GM21737 (cell line): Measurements from ENCODE around the gene GAB2.
"Not testable (repeated sequence)": the region's sequence is repeated elsewhere in the genome, so short reads cannot be mapped to it uniquely, and the experiment has no call there.

Experiments
- ATAC-seq: cut with Tn5 transposase; IDR thresholded peaks from one replicate; pipeline ENCODE4 v1.9.1; 2021; ENCODE audit warnings: mild to moderate bottlenecking, moderate library complexity; ENCODE audit not compliant: unreplicated experiment

Gene GAB2

DNA sequence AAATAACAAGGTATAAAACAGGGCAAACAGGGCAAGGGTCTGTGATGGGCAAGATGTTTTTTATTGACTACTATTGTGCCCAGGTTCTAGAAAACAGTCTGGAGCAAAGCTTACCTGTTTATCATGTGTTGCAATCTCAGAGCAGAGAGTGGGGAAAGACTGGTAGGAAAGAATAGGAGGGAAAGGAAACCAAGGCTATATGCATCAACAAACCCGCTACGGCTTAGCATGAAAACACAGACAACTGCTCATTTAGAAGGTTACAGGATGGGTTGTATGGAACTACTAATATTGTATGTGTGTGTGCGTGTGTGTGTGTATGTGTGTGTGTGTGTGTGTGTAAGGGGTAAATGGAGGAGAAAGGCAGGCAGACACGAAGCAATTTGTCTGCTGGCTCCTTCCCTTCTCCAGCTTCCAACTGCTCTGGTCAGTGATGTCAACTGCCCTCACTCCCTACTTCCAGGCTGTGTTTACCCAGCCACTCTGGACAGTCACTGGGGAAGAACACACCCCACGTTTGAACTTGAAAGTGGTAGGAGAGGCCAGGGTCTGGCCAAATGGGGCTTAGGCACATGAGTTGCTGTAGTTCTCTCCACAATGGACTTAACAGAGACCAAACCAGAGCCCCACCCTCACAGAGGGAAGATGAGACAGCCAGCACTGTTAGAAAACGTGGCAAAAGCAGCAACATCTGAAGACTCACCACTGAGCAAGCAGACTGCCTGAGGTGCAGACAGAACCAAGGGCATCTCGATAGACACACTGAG, 47.0 kb downstream of the GAB2 start:
- ATAC-seq = no peak

DNA sequence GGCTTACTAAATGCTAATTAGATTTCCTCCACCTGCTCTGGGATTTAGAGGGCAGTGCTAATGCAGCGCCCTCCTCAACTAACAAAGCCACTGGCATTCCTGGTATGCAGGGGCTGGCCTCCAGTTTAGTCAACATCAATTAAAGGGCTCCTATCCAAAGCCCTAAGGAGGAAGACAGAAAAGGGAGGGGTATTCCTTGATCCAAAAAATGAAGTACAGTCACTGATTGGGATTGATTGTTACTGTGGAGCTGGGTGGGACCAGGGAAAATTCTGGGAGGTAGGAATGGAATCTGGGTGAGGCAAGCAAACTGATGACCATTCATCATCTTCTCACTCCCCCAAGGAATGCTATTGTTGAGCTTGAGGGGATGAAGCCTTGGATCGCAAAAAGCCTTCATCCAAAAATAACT, 52.2 kb downstream of the GAB2 start:
- no peak for ATAC-seq

DNA sequence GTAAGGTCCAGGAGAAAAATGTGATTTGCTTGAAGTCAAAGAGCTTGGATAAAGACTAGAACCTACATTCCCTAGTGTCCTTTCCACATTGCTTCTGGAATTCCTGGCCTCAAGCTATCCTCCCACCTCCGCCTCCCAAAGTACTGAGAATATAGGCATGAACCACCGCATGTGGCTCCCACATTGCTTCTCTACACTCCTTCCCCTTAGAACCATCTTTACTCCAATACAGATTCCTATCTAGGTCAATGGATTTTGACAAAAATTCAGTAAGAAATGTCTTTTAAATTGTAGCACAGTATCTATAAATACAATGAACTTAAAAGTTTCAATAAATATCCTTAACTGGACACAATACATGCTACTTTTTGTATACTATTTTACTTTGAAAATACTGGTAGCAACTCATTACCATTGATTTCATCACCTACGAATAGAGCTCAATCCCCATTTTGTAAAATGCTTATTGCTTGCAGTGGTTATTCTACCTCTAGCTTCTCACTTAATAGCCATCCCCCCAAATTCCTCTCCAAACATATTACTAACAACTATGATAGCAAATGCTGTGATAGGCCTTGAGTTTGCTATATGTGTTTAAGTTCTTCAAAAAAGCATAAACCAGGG, 53.4 kb downstream of the GAB2 start:
- no peak for ATAC-seq

DNA sequence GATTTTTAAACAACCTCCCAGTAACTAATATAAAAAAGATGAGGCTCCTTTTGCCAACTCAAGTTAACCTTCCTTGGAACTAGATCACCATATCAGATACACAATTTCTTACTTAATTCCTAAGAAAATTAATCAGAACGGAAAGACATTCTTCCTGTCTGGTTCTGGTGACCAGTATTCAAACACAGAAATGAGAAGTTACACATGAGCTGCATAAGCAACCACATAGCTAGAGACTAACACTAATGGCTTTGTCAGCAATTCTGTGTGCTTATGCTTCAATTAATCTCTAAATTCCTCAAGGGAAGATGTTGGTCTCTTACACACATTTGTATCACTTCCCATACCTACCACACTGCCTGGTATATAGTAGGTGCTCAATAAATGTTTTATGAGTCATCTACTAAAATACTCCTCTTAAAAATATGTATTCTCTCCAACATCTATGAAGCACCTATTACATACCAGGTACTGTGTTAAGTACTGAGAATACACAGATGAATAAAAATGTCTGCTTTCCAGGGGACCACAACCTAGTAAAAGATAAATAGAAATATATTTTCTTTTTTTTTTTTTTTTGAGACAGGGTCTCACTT, 54.5 kb downstream of the GAB2 start:
- no peak for ATAC-seq

DNA sequence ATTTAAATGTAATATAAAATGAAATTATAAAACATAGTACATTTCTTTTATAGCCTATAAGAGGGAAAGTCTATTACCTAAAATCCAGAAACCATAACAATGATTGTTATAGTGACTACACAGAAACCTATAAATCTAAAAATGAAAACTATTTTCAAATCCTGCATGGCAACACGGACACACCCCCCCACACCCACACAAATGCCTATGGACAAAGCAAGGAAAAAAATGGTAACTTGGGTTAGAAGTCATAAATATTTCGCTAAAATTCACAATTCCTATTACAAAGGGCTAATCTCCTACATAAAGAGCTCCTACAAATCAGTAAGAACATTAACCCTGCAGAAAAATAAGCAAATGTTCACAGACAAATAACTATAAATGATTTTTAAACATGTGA, 56.4 kb downstream of the GAB2 start:
- no peak for ATAC-seq

DNA sequence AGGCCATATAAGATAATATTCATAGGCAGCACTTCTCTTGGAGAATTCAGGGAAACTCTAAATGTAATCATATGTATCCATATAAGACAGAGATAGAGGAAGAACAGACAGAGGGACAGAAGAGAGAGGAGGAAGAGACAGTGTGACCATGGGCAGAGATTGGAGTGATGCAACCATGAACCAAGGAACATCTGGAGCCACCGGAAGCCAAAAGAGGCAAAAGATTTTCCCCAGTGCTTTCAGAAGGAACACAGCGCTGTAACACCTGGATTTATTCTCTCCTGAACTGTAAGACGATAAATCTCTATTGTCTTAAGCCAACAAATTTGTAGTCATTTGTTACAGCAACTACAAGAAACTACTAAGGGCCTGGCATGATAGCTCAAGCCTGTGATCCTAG, 57.7 kb downstream of the GAB2 start:
- ATAC-seq = no peak

DNA sequence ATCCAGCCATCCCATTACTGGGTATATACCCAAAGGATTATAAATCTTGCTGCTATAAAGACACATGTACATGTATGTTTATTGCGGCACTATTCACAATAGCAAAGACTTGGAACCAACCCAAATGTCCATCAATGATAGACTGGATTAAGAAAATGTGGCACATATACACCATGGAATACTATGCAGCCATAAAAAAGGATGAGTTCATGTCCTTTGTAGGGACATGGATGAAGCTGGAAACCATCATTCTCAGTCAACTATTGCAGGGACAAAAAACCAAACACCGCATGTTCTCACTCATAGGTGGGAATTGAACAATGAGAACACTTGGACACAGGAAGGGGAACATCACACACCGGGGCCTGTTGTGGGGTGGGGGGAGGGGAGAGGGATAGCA, 59.7 kb downstream of the GAB2 start:
- not testable (repeated sequence) for ATAC-seq

DNA sequence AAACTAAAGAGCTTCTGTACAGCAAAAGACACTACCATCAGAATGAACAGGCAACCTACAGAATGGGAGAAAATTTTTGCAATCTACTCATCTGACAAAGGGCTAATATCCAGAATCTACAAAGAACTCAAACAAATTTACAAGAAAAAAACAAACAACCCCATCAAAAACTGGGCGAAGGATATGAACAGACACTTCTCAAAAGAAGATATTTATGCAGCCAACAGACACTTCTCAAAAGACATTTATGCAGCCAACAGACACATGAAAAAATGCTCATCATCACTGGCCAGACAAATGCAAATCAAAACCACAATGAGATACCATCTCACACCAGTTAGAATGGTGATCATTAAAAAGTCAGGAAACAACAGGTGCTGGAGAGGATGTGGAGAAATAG, 60.2 kb downstream of the GAB2 start:
- ATAC-seq = not testable (repeated sequence)

DNA sequence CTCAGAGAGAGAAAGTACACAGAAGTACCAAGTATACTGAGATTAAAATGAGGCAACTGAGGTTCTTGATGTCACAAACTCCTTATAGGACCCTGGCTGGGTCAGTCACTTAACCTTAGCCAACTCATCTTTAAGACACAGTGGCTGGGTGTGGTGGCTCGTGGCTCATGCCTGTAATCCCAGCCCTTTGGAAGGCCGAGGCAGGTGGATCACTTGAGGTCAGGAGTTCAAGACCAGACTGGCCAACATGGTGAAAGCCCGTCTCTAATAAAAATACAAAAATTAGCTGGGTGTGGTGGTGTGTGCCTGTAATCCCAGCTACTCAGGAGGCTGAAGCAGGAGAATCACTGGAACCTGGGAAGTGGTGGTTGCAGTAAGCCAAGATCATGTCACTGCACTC, 61.9 kb downstream of the GAB2 start:
- not testable (repeated sequence) for ATAC-seq

DNA sequence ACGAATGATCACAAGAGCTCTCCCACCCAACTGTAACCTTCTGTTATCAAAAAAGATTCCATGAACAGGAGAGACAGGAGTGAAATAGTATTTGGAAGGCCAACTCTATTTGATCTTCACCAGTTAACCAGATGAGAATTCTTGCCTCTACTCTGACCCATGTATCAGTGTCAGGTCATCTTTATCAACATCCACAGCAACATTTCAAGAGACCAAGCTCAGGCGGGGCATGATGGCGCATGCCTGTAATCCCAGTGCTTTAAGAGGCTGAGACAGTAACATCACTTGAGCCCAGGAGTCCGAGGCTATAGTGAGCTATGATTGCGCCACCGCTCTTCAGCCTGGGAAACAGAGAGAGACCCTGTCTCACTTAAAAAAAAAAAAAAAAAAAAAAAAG, 62.3 kb downstream of the GAB2 start:
- ATAC-seq = no peak

DNA sequence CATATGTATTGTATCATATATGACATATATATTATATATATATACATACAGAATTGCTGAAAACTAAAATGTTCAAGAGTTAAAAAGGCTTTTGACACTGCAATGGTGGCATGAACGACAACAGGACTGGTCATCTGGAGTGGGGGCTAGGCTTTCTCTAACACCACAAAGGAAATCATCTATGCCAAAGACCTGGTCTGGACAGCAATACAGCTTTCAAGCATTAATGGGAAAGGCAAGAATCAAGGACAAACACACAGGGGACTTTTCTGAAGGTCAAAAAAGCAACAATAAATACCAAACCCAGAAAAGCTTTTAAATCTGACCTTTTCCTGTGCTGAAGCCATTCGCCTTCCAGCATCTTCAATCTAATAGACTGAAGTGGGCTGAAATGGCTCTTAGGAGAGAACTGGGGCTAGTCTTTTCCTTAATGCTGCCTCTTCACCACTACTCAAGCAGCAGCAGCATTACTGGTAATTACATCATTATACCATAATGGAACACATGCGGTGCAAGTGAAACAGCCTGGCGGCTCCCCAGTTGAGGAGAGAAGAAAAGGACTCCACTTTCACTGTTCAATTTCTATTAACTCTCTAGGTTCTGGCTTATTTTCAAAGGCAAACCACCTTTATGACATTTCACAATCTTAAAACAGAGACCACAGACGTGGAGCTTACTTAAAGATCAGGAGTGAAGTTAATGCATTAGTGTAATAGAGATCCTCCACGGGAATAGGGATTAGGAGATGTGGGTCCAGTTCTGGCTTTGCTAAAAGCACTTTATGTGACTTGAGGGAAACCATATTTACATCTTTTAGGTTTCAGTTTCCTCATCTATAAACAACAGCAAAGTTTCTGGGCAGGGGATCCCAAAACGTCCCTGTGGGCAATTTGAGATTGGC, 63.0 kb downstream of the GAB2 start:
- ATAC-seq = no peak

DNA sequence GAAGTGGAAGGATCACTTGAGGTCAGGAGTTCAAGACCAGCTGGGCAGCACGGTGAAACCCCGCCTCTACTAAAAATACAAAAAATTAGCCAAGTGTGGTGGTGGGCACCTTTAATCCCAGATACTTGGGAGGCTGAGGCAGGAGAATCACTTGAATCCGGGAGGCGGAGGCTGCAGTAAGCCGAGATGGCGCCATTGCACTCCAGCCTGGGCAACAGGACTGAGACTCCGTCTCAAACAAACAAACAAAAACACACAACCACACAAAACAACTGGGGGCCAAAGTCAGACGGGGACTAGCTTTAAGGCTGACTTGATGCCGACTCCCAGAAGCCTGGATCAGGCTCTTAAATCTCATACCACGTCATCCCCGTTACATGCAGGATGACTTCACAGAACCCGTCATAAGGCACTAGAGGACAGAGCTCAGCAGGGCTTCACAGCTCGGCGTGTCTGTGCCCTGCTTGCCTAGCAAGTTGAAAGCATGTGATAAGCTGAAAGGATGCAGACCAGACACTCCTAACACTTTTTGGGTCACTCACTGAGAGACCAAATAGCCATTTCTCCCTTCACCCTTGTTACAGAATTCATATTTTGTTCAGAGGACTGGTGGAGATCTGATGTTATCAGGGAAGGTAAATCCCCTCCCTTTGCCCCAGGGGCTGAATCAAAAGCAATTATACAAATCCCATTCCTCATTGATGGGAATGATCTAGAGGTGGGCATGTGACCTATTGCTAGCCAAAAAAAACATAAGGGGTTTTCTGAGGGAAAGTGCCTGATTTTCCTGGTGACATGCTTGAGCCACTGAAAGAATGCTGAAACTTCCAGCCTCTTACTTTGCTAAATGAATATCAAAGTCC, 65.4 kb downstream of the GAB2 start:
- no peak for ATAC-seq

DNA sequence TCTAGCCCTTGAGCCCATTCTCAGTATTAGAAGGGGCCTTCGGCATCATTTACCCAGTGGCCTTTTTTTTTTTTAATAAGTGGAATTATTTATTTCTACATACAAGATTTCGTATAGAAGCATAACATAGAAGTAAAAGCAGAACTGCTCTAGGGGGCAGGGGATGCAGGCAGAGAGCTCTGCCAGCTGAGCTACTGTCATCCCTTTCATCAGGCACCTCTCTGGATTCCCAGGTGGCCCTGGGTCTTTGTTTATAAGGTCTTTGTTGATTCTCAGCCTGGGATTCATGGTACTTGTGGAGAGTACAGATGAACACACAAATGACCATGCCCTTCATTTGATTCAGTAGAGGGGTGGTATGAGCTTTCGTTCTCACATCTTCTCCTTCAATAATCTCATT, 66.4 kb downstream of the GAB2 start:
- no peak for ATAC-seq

DNA sequence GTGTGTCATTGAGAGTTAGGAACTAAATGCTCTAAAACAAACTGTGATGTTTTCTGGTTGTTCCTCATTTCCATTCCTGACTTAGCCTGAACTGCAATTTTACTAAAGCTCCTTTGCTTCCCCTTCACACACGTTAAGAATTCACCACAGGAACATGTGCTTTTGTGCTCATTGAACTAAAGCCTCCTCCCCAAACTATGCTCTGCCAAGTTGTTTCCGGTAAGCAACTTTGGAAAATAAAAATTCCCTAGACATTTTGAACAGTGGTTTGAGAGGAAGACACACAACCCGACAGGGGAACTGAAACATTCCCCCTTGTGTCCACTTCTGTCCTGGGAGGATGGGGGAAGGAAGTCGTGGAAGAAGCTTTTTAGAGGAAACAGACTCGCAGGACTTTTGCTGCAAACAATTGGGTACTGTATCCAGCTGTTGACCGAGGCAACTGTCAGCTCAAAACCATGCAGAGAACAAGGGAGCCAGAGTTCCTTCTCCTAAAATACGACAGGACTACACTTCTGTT, 66.9 kb downstream of the GAB2 start:
- ATAC-seq = no peak

DNA sequence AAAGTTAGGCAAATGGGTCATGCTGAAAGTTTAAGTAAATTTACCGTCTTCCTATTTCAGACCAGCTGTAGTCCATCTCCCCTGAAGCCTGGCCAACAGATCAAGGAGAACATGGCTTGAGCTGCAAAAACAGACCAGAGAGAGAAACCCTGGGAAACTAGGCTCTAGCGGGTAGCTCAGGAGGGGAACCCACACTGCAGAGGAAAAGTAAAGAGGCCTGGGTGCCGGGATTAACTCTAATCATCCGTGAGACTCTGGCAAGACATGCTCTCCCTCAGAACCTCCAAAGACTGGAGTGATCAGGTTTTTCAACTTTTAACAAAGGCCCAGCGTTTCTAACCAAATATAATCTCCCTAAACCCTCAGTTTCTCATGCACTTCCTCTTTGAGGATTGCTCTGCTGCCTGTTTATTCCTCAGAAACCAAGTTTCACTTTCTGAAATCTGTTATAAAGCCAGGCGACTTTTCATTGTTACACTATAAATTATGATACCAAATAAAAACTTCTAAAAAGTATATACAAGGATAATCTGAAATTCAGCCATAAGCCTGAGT, 67.5 kb downstream of the GAB2 start:
- no peak for ATAC-seq

DNA sequence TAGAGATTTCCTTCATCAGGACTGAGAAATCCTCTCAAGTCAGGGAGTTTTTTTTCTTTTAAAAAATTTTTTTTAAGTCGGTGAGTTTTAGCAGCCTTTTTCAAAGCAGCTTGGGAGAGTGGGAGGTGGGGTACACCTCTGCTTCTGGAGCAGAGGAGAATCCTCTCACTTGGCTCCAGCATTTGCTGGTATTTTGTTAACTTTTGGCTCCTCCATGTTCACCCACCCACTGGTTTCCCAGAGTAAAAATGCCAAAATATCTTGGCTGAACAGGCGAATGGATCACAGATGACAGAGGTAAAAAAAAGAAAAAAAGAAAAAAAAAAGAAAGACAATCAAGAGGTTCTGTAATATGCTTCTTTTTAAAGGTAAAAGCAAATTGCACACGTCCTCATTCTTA, 68.0 kb downstream of the GAB2 start:
- ATAC-seq = no peak

DNA sequence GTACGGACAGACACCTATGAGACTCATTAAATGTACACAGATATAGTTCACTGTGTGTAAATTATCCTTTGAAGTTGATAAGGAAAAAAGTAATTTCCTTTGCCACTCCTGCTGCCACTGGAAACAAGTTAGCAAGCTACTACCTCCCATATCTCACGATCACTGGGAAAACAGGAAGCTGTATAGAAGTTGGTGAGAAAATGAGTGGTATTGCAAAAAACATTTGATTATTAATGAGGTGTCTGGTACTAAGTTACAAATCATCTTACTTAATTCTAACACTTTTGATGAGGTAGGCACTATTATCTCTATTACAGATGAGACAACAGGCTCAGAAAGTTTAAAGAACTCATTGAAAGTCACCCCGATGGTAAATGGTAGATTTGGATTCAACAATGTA, 68.5 kb downstream of the GAB2 start:
- ATAC-seq = no peak

DNA sequence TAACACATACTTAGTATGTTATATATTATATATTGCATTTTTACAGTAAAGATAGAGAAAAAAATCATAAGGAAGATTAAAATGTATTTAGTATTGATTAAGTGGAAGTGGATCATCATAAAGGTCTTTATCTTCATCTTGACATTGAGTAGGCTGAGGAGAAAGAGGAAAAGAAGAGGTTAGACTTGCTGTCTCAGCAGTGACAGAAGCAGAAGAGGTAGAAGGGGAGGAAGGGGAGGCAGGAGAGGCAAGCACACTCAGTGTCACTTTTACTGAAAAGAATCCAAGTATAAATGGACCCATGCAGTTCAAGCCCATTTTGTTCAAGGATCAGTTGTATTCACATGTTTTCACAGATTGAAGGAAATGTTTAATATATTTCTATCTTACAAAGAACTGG, 69.7 kb downstream of the GAB2 start:
- no peak for ATAC-seq

DNA sequence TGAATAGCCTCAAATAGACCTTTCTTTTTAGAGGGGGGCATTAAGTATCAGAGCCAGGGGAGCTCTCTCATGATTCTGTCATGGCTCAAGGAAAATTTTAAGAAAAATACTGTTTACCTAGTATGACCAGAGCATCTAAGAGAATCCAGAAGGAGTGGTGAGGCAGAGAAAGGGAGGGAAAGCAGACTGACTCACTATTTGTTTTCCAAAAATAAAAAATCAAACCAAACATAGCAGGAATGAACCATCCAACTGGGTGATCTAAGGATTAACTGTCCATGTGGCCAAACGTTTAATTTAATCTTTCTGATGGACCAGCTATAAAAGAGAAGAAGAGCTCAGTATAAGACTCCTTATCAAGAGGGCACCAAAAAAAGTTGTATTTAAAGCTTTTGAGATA, 70.8 kb downstream of the GAB2 start:
- no peak for ATAC-seq

DNA sequence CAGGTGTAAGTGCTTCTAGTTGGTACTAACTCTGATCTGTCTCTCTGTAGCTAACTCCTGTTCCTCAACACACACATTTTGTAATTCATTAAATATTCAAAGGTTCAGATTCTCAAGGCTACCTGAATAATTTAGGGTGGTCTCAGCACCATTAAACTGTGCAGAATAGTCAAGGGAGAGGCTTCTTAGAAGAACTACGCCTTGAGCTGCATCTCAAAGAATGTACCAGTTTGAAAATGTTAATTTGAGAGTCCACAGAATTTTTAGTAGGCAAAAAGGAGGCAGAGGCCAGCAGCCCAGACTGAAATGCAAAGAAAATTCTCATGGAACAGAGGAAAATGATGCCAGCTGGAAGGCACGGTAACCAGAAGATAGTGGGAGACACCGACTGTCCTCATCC, 72.2 kb downstream of the GAB2 start:
- no peak for ATAC-seq
